GM10248 (cell line): ENCODE measurements around the gene PRPF18.
A peak's percentile ranks its signal among the peaks of the same experiment; 100 is the strongest.

Source experiments
- CTCF ChIA-PET: fragments of 300-600 bp; sonication (Branson Sonifier 250); formaldehyde crosslinking; extraction: SDS; loops from one replicate; lab custom pipeline; 2021; ENCODE audit warnings: antibody characterized with exemption; lab: Yijun Ruan, JAX
- POLR2A ChIA-PET: fragments of 350-650 bp; sonication (Branson Sonifier 250); formaldehyde crosslinking; extraction: SDS; loops from one replicate; lab custom pipeline; 2020; ENCODE audit warnings: antibody characterized with exemption; lab: Yijun Ruan, JAX
- DNase-seq: peaks from one replicate; pipeline ENCODE4 v3.0.0; 2012; ENCODE audit errors: extremely low spot score
- CTCF ChIP-seq: IDR thresholded peaks from 2 replicates; pipeline ENCODE4 v1.5.1; 2012; ENCODE audit warnings: mild to moderate bottlenecking, low read depth; ENCODE audit errors: extremely low read depth, missing control alignments, control extremely low read depth

Gene PRPF18

GRCh38 chr10:13612654-13613373, 26.0 kb downstream of the PRPF18 start:
- CTCF ChIA-PET = interaction anchor here (1.1 to 3.2 kb wide), 5 partner anchors 7 to 869 kb away, joined by 3 to 12 read pairs (median 4); no protein-coding TSS in a partner anchor
- POLR2A ChIA-PET = no interaction called here
- DNase-seq = no peak
- no peak for TF ChIP-seq CTCF

GRCh38 chr10:13613519-13613918, 26.8 kb downstream of the PRPF18 start:
- TF ChIP-seq CTCF = peak; percentile 13
- ChIA-PET POLR2A (no interaction called here), CTCF (interaction anchor here (1.1 to 3.2 kb wide), 5 partner anchors 8 to 868 kb away, joined by 3 to 12 read pairs (median 3); no protein-coding TSS in a partner anchor)
- DNase-seq = no peak

GRCh38 chr10:13614530-13615332, 28.0 kb downstream of the PRPF18 start:
- TF ChIP-seq CTCF = no peak
- no peak for DNase-seq
- ChIA-PET CTCF (interaction anchor here (0.8 to 3.2 kb wide), 5 partner anchors 9 to 163 kb away, joined by 3 to 12 read pairs (median 3); partner anchors contain the start of gene PRPF18), POLR2A (no interaction called here)

GRCh38 chr10:13615650-13616300, 29.0 kb downstream of the PRPF18 start:
- no peak for TF ChIP-seq CTCF
- no peak for DNase-seq
- CTCF ChIA-PET = interaction anchor here (0.8 to 3.2 kb wide), 4 partner anchors 10 to 162 kb away, joined by 3 to 12 read pairs (median 3); partner anchors contain the start of gene PRPF18
- POLR2A ChIA-PET = no interaction called here

GRCh38 chr10:13617116-13617515, 30.4 kb downstream of the PRPF18 start:
- POLR2A ChIA-PET = no interaction called here
- CTCF ChIA-PET = interaction anchor here (0.7 to 1.2 kb wide), 5 partner anchors 9 to 17 kb away, joined by 3 to 4 read pairs (median 3); no protein-coding TSS in a partner anchor
- DNase-seq = no peak
- TF ChIP-seq CTCF = no peak

- TF ChIP-seq CTCF = no peak
- CTCF ChIA-PET = interaction anchor here (1.2 to 3.9 kb wide), 5 partner anchors 9 to 35 kb away, joined by 3 to 24 read pairs (median 4); partner anchors contain the start of gene PRPF18
- DNase-seq = no peak
- POLR2A ChIA-PET = no interaction called here
These were observed 35.2 kb downstream of the PRPF18 start for GRCh38 chr10:13621931-13622330.
